ENCODE data around the gene RBM10.

DNA sequence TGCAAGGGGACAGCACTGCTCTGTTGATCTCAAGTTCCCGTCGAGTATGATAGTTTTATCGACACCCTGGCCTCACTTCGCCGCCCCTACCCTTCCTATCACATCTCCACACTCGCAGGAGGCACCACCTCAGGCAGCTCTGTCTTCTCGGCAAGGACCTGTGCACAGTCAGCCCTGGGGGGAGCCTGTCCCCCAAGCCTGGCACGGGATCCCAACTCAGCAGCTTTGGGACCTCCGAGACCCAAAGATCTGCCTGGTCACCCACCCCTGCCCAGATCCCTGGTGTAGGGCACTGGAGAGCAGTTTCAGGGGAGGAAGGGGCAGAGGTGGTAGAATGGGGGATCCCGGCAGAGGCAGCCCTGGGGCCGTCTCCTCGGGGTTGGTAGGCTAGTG is 30.6 kb downstream of the RBM10 start:
- TF ChIP-seq, protein P1, sequence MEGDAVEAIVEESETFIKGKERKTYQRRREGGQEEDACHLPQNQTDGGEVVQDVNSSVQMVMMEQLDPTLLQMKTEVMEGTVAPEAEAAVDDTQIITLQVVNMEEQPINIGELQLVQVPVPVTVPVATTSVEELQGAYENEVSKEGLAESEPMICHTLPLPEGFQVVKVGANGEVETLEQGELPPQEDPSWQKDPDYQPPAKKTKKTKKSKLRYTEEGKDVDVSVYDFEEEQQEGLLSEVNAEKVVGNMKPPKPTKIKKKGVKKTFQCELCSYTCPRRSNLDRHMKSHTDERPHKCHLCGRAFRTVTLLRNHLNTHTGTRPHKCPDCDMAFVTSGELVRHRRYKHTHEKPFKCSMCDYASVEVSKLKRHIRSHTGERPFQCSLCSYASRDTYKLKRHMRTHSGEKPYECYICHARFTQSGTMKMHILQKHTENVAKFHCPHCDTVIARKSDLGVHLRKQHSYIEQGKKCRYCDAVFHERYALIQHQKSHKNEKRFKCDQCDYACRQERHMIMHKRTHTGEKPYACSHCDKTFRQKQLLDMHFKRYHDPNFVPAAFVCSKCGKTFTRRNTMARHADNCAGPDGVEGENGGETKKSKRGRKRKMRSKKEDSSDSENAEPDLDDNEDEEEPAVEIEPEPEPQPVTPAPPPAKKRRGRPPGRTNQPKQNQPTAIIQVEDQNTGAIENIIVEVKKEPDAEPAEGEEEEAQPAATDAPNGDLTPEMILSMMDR (conservative IDR thresholded peaks at IDR 0.05; ENCODE audit: low read length): no peak
- no peak for TF ChIP-seq EZH2phosphoT487 (IDR thresholded peaks at IDR 0.05; ENCODE audit: borderline replicate concordance, low read depth, low read length)
